Activated CD4-positive, CD25-positive, alpha-beta regulatory T cell treated with anti-CD3 and anti-CD28 coated beads, Interleukin-2, amount 50 U/mL, for 24 hours (primary cell): ENCODE measurements around the gene PKMYT1.

Experiments used
- ATAC-seq, 2 donors: fragments of 150-1000 bp; cut with Tn5 transposase; one replicate each; pipeline ENCODE4 v1.10.0; 2021; ENCODE audit warnings: mild to moderate bottlenecking in 1 of 2, moderate library complexity in 1 of 2

PKMYT1 gene

DNA sequence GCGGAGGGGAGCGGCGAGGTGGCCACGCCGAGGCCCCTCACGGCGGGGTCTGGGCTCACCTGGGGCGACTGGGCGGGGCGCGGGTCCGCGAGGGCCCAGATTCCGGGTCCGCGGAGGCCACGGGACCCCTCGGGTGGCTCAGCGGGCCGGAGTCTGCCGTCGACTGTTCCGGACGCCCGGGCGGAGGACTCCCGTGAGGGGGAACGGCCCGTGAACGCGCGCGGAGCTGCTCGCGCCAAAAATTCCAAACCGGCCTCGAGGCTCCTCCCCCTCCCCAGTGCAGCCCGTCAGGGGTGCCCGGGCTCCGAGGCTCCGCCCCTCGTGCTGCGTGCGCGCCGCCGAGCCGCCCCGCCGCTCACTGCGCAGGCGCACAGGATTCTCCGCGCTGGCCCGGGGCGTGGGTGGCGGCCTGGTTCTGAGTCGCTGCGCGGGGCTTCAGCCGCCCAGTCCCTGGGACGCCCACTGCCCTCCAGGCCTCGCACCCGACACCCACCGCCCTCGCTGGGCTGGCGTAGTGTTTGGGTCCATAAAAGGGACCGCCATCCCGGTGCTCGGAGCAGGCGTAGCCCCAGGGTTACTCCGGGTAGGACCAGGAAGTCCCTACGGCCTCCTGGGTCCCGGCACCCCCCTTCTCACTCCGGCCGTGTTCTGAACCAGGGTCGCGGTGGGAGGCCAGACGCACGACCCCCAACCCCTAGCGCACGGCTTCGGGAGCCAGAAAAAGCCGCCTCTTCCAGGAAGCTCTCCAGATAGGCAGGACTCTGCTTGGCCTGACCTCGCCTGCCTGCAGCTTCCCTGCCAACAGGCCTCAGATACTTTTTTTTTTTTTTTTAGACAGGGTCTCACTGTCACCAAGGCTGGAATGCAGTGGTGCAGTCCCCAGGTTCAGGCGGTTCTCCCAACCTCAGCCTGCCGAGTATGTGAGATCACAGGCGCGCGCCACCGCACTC is at the start of gene PKMYT1:
TSS of gene PKMYT1 (minus strand) at position 220 of the 950 bp plus-strand sequence. CDS start 789 bp downstream, outside the sequence.
- ATAC-seq: peak; percentile 83 to 87

GRCh38 chr16:3029491-3030221 is 49.4 kb upstream of the PKMYT1 start:
- peak; percentile 40 to 45 for ATAC-seq

- no peak for ATAC-seq
These were observed 48.6 kb upstream of the PKMYT1 start for GRCh38 chr16:3028716-3029319.

DNA sequence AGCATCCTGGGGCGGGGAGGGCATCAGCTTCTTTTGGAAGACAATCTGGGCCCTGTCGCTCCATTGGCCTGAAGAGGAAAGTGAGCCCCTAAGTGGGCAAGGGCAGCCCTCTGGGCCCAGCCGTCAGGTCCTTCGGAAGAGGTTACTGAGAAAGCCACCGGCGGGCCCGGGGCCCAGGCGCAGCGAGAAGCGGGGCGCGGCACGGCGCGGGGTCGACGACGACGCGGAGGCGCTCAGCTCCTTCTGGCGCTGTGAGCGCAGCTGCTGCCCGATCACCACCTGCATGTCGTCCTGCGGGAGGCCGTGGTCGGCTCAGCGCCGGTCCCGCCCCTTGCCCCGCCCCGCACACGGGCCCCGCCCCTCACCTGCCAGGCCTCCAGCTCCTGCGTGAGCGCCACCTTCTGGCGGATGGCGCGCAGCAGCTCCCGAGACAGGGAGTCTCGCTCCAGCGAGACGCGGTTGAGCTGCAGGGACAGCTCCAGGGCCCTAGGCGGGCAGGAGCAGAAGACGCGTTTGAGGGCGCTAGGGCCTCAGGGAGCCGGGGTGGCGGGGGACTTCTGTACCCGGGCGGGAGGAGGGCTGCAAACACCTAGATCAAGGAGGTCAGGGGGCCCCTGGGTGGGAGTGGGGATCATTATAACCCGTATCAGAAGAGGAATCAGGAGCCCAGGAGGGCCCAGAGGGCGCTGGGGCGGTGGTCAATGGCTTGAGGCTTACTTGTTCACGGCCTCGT is 47.9 kb upstream of the PKMYT1 start:
- ATAC-seq: peak; percentile 32 to 33

DNA sequence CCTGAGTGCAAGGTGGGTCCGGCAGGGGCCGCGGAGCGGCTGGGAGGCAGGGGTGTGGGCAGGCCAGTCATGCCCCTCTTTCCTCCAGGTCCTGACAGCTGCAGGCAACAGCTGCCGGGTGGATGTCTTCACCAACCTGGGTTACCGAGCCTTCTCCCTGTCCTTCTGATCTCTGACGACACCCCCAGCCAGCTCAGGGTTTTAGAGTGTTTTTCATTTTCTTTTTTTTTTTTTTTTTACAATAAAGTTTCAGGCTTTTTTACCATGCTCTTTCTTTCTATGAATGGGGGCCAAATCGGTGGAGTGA is 47.2 kb upstream of the PKMYT1 start:
- no peak for ATAC-seq

DNA sequence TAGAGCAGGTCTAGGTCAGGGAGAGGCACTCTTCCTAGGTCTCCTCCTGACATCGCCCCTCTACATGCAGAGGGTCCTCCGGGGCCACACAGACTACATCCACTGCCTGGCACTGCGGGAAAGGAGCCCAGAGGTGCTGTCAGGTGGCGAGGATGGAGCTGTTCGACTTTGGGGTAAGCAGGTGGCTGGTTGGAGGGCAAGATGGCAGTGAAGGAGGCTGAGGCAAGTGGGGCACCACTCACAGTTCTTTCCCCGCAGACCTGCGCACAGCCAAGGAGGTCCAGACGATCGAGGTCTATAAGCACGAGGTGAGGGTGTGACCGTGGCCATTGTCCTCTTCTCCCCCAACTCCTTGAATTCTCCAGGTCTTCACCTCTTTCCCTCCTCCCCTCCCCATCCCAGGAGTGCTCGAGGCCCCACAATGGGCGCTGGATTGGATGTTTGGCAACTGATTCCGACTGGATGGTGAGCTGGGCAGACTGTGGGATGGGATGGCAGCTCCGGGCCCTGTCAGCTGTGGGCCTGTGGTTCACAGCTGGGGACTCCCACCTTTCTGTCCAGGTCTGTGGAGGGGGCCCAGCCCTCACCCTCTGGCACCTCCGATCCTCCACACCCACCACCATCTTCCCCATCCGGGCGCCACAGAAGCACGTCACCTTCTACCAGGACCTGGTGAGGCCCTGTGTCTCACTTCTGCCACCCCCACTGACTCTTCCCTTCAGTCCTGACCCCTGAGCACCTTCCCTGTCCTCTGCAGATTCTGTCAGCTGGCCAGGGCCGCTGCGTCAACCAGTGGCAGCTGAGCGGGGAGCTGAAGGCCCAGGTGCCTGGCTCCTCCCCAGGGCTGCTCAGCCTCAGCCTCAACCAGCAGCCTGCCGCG is 46.6 kb upstream of the PKMYT1 start:
- no peak for ATAC-seq

DNA sequence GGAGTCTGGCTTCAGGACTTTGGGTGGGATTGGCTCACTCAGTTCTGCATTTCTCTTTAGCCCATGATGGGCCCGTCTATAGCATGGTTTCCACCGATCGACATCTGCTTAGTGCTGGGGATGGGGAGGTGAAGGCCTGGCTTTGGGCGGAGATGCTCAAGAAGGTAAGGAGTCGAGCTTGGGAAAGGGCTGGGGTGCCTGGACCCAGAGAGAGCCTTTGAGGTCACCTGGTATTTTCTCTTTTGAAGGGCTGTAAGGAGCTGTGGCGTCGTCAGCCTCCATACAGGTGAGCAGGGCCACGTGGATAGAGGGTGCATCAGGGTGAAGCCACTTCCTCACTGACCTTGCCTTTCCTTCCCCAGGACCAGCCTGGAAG is 45.7 kb upstream of the PKMYT1 start:
- no peak for ATAC-seq

GRCh38 chr16:3025032-3026002 is 45.1 kb upstream of the PKMYT1 start:
- no peak for ATAC-seq

- ATAC-seq: peak; percentile 84
These were observed 43.6 kb upstream of the PKMYT1 start, which contains the start of the genes HCFC1R1 and THOC6 for GRCh38 chr16:3023669-3024478. Gene HCFC1R1, minus strand, starts transcription at chr16:3023942. Its CDS starts 1 bp downstream, at chr16:3023941. Gene THOC6, plus strand, starts transcription at chr16:3024035. Its CDS starts 292 bp downstream, at chr16:3024327.

- ATAC-seq: no peak
These were observed 43.1 kb upstream of the PKMYT1 start for GRCh38 chr16:3023415-3023668.

DNA sequence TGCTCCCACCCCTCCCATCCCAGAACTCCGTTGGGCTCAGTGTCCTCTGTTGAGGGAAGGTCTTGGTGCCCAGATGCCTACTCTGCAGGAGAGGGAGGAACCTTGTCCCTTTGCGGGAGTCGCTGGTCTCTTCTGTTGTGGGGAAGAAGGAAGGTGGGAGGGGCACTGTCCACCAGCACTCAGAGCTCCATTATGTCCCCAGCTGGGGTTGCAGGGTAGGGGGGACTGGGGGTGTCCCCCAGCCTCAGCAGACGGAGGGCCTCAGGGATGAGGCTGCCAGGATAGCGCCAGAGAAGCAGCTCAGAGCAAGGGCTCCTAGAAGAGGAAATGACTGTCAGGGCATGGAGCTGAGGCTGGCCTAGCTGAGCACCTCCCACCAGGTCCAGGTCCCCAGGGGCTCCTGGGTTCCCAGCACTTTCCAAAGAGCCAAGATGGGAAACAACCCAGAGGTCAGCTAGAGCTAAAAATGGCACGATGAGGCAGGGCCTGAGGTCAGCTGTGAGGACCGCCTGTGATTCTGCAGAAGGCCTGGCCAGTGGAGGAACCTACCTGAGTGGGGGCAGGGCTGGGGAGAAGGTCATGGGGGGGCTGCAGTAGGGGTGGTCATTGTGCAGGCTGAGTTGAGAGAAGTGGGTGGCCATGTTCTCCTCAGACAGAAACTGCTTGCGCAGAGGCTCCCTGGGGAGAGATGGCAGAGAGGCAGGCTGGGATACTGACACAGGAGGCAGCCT is 42.6 kb upstream of the PKMYT1 start:
- no peak for ATAC-seq

GRCh38 chr16:3022208-3022683 is 42.0 kb upstream of the PKMYT1 start:
- peak; percentile 41 to 49 for ATAC-seq

GRCh38 chr16:3021449-3022207 is 41.4 kb upstream of the PKMYT1 start:
- peak; percentile 30 to 40 for ATAC-seq

- no peak for ATAC-seq
These were observed 40.6 kb upstream of the PKMYT1 start for GRCh38 chr16:3020604-3021448.

- peak; percentile 3 to 6 for ATAC-seq
These were observed 40.0 kb upstream of the PKMYT1 start, which contains the start of gene TNFRSF12A for GRCh38 chr16:3020247-3020603. Gene TNFRSF12A, plus strand, starts transcription at chr16:3020368. Its CDS starts 30 bp downstream, at chr16:3020398.

DNA sequence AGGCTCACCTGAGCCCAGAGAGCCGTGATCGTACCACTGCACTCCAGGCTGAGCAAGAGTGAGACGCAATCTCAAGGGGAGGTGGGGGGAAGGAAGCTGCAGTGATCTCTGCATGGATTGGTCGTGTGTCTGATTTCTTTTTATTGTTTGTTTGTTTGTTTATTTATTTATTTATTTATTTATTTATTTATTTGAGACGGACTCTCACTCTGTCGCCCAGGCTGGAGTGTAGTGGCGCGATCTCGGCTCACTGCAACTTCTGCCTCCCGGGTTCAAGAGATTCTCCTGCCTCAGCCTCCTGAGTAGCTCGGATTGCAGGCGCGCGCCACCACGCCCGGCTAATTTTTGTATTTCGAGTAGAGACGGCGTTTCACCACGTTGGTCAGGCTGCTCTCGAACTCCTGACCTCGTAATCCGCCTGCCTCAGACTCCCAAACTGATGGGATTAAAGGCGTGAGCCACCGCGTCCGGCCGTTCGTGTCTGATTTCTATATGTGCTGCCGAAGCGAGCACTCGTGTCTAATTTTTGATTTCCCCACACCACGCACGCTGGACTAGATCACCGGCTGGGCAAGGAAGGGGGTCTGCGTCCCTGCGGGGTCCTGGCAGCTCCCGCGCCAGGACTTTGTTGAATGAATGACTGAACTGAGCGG is 39.5 kb upstream of the PKMYT1 start:
- no peak for ATAC-seq
